ENCODE measurements around the gene KCNE4. TPM values are rescaled to one million over a fixed set of nuclear protein-coding genes. Genes with fewer than 3 reads are reported as not detected.

KCNE4 gene
- polyA plus RNA-seq, 1 of the 3 experiments (the other 2 are of a cell fraction), result 0.20 TPM

- Histone ChIP-seq H3K36me3 (replicated peaks in 1 of 2; ENCODE audit: control insufficient read depth in 1 of 2, insufficient read depth in 2 of 2, low read length in 1 of 2) (no peaks in the 10 kb centered on the region), H4K20me1 (ENCODE audit: insufficient read depth) (no peaks in the 10 kb centered on the region), H3K4me1 (ENCODE audit: control insufficient read depth in 1 of 2, insufficient read depth in 2 of 2, low read depth in 1 of 2, low read length in 1 of 2) (peaks cover 18 to 42% of the 10 kb centered on the region in 2 experiments; a peak in 3 of 4 replicates), H3F3A (replicated peaks; ENCODE audit: insufficient read depth) (peaks cover 8% of the 10 kb centered on the region), H3K9ac (no peak overlapping the region), H3K9me3 (no peaks in the 10 kb centered on the region), H3K4me2 (no peak overlapping the region), H3K79me2 (ENCODE audit: insufficient read depth) (no peaks in the 10 kb centered on the region), H2AFZ (ENCODE audit: low read depth) (no peak overlapping the region), H3K9me2 (no peaks in the 10 kb centered on the region), H3K27me3 (ENCODE audit: insufficient read depth) (no peaks in the 10 kb centered on the region), H3K27ac (ENCODE audit: low read depth in 2 of 2, low read length in 1 of 2) (no peak overlapping the region), H3K4me3 (ENCODE audit: low read depth in 2 of 2, low read length in 1 of 2) (no peak overlapping the region)
- CTCF ChIA-PET, result interaction anchor here (5.4 kb wide), 1 partner anchor 126 kb away, joined by 37 read pairs; no protein-coding TSS in a partner anchor
- DNase-seq, result no peak
- TF ChIP-seq ELF1 (IDR thresholded peaks at IDR 0.05) (no peak), GATA2 (CRISPR knock-in tag; IDR thresholded peaks at IDR 0.05) (no peak), CTCF (IDR thresholded peaks at IDR 0.05) (no peak), SMC3 (IDR thresholded peaks at IDR 0.05; ENCODE audit: low read depth, low read length) (no peak), TAF1 (IDR thresholded peaks at IDR 0.05; ENCODE audit: borderline replicate concordance, low read depth, low read length) (no peak), TEAD4 (IDR thresholded peaks at IDR 0.05; ENCODE audit: borderline replicate concordance, insufficient read depth) (no peak), MXI1 (IDR thresholded peaks at IDR 0.05; ENCODE audit: low read depth, low read length) (no peak), JUND (IDR thresholded peaks at IDR 0.05) (no peak), GABPA (IDR thresholded peaks at IDR 0.05; ENCODE audit: low read depth) (no peak), FOXJ3 (CRISPR knock-in tag; IDR thresholded peaks at IDR 0.05) (no peak), RAD21 (IDR thresholded peaks at IDR 0.05; ENCODE audit: low read length) (no peak), EZH2phosphoT487 (IDR thresholded peaks at IDR 0.05; ENCODE audit: borderline replicate concordance, low read depth) (no peak), REST (IDR thresholded peaks at IDR 0.05; ENCODE audit: low read depth, low read length) (no peak), NRF1 (IDR thresholded peaks at IDR 0.05; ENCODE audit: low read depth, low read length) (no peak), MAX (IDR thresholded peaks at IDR 0.05; ENCODE audit: low read depth) (no peak), FOSL2 (IDR thresholded peaks at IDR 0.05; ENCODE audit: borderline replicate concordance, low read depth) (no peak), SIN3A (IDR thresholded peaks at IDR 0.05; ENCODE audit: borderline replicate concordance, low read depth, low read length) (no peak), IRF3 (IDR thresholded peaks at IDR 0.05; ENCODE audit: low read depth, low read length) (no peak)
- WGBS (ENCODE audit: low lambda C conversion rate), result 68% methylated on average over 6 of the region's 6 CpGs
- POLR2A ChIA-PET, result no interaction called here
Observed at GRCh38 chr2:223097888-223098383, 45.9 kb downstream of the KCNE4 start.

All from SK-N-SH (cell line).